SH-SY5Y (cell line): ENCODE measurements around the gene APBB1IP.

Experiments used
- GATA2 ChIP-seq: IDR thresholded peaks from 2 replicates; pipeline ENCODE4 v1.6.1; 2011; ENCODE audit warnings: mild to moderate bottlenecking, low read depth, low read length
- GATA3 ChIP-seq: IDR thresholded peaks from 2 replicates; pipeline ENCODE4 v1.6.1; 2011; ENCODE audit warnings: low read depth, mild to moderate bottlenecking, low read length, moderate library complexity

GRCh38 chr10:26391701-26392695 lies 46.1 kb upstream of the APBB1IP start:
- no peak for TF ChIP-seq GATA3
- no peak for TF ChIP-seq GATA2
